ENCODE data around the gene UBE2E2.

The UBE2E2 gene

DNA sequence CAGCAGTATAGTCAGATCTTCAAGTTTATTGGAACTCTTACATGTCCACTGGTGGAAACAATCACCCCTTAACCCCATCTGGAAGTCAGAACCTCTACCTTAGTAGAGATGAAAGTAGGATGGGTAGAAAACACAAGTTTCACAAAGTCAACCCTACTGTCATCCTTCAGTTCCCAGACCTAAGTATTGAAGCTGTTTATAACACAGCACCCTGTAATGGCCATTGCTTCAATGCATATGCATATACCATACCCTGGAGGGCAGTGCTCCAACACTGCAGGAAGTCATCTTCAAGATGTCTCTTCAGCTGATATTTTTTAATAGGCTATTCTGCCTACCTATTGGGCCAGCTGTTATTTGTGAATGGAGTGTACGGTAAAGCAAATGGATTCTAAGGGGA, 241.3 kb downstream of the UBE2E2 start:
- TF ChIP-seq USF1 (IDR thresholded peaks at IDR 0.05) (no peak), TAF1 (IDR thresholded peaks at IDR 0.05; ENCODE audit: low read depth) (no peak), REST (IDR thresholded peaks at IDR 0.05; ENCODE audit: low read depth) (no peak), YY1 (IDR thresholded peaks at IDR 0.05; ENCODE audit: low read depth) (no peak), TEAD4 (IDR thresholded peaks at IDR 0.05) (no peak), MAX (IDR thresholded peaks at IDR 0.05) (no peak), RAD21 (IDR thresholded peaks at IDR 0.05; ENCODE audit: low read depth) (no peak), FOXM1 (IDR thresholded peaks at IDR 0.05; ENCODE audit: borderline replicate concordance, low read depth) (no peak), NFIC (IDR thresholded peaks at IDR 0.05) (no peak), ZBTB7A (IDR thresholded peaks at IDR 0.05; ENCODE audit: low read depth) (no peak), EP300 (IDR thresholded peaks at IDR 0.05; ENCODE audit: borderline replicate concordance) (no peak), TCF12 (IDR thresholded peaks at IDR 0.05; ENCODE audit: low read depth) (no peak), EGR1 (IDR thresholded peaks at IDR 0.05) (no peak), CREB1 (IDR thresholded peaks at IDR 0.05; ENCODE audit: low read depth) (no peak), CEBPB (IDR thresholded peaks at IDR 0.05) (no peak)

- TF ChIP-seq MAX (IDR thresholded peaks at IDR 0.05) (no peak), TAF1 (IDR thresholded peaks at IDR 0.05; ENCODE audit: low read depth) (no peak), REST (IDR thresholded peaks at IDR 0.05; ENCODE audit: low read depth) (no peak), YY1 (IDR thresholded peaks at IDR 0.05; ENCODE audit: low read depth) (no peak)
Observed at GRCh38 chr3:23446301-23446700, 243.2 kb downstream of the UBE2E2 start.

GRCh38 chr3:23448998-23449537, 245.9 kb downstream of the UBE2E2 start:
- no peak for TF ChIP-seq RAD21 (IDR thresholded peaks at IDR 0.05; ENCODE audit: low read depth)
- no peak for TF ChIP-seq TEAD4 (IDR thresholded peaks at IDR 0.05)
- TF ChIP-seq CEBPB (IDR thresholded peaks at IDR 0.05): no peak
- no peak for TF ChIP-seq TAF1 (IDR thresholded peaks at IDR 0.05; ENCODE audit: low read depth)
- no peak for TF ChIP-seq MAX (IDR thresholded peaks at IDR 0.05)
- no peak for TF ChIP-seq EGR1 (IDR thresholded peaks at IDR 0.05)
- no peak for TF ChIP-seq FOXM1 (IDR thresholded peaks at IDR 0.05; ENCODE audit: borderline replicate concordance, low read depth)
- no peak for TF ChIP-seq CREB1 (IDR thresholded peaks at IDR 0.05; ENCODE audit: low read depth)
- TF ChIP-seq TCF12 (IDR thresholded peaks at IDR 0.05; ENCODE audit: low read depth): no peak
- no peak for TF ChIP-seq USF1 (IDR thresholded peaks at IDR 0.05)
- no peak for TF ChIP-seq NFIC (IDR thresholded peaks at IDR 0.05)

DNA sequence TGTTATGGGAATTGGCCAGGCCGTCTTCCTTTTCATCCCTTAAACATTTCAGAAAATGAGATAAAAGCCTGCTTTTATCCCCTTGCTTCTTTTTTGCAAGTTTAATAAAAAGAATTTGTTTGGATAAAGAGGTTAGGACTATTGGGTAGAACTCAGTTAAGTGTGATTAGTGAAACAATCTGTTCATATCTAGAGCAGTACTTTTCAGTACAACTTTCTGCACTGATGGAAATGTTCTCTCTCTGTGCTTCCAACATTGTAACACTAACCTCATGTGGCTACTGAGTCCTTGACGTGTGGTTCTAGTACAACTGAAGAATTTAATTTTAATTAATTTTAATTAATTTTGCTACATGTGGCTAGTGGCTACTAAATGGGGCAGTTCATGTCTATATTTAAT, 246.9 kb downstream of the UBE2E2 start:
- TF ChIP-seq TAF1 (IDR thresholded peaks at IDR 0.05; ENCODE audit: low read depth) (no peak), CREB1 (IDR thresholded peaks at IDR 0.05; ENCODE audit: low read depth) (no peak), REST (IDR thresholded peaks at IDR 0.05; ENCODE audit: low read depth) (no peak), TCF12 (IDR thresholded peaks at IDR 0.05; ENCODE audit: low read depth) (no peak), ZBTB7A (IDR thresholded peaks at IDR 0.05; ENCODE audit: low read depth) (no peak), NFIC (IDR thresholded peaks at IDR 0.05) (no peak), FOXM1 (IDR thresholded peaks at IDR 0.05; ENCODE audit: borderline replicate concordance, low read depth) (no peak), EP300 (IDR thresholded peaks at IDR 0.05; ENCODE audit: borderline replicate concordance) (no peak), TEAD4 (IDR thresholded peaks at IDR 0.05) (no peak), YY1 (IDR thresholded peaks at IDR 0.05; ENCODE audit: low read depth) (no peak), CEBPB (IDR thresholded peaks at IDR 0.05) (no peak)

Data from Ishikawa (cell line).